Progenitor cell of endocrine pancreas (in vitro differentiated cells): ENCODE data around the gene TSC22D2. TPM values are rescaled to one million over a fixed set of nuclear protein-coding genes. Genes with fewer than 3 reads are reported as not detected.

Experiments
- DNase-seq: peaks from one replicate; pipeline ENCODE4 v3.0.0; 2021; ENCODE audit warnings: low spot score; ENCODE audit not compliant: unreplicated experiment
- H3K27ac Mint-ChIP-seq: 2 replicates; pipeline ENCODE4 v1.8.0; 2021; ENCODE audit warnings: mild to moderate bottlenecking, moderate library complexity, mixed read lengths
- H3K27me3 Mint-ChIP-seq: 2 replicates; pipeline ENCODE4 v1.8.0; 2021; ENCODE audit warnings: mixed read lengths
- H3K36me3 Mint-ChIP-seq: 2 replicates; pipeline ENCODE4 v1.8.0; 2022; ENCODE audit warnings: mixed read lengths; ENCODE audit not compliant: insufficient read depth
- H3K4me1 Mint-ChIP-seq: 2 replicates; pipeline ENCODE4 v1.8.0; 2021; ENCODE audit warnings: low read depth, mixed read lengths
- H3K4me3 Mint-ChIP-seq: 2 replicates; pipeline ENCODE4 v1.8.0; 2021; ENCODE audit warnings: low read depth, mild to moderate bottlenecking, moderate library complexity, mixed read lengths
- H3K9me3 Mint-ChIP-seq: 2 replicates; pipeline ENCODE4 v1.8.0; 2021; ENCODE audit warnings: low read depth, mixed read lengths
- total RNA-seq: library from RNA; stranded (reverse); gene quantifications from 2 replicates; pipeline ENCODE4 v1.2.1, GENCODE V29; 2021
- TF ChIP-seq, protein P1 (sequence below): fragments of 200-600 bp; sonication (generic); IDR thresholded peaks from one replicate; pipeline ENCODE4 v1.5.0; 2021; ENCODE audit warnings: antibody characterized with exemption, mild to moderate bottlenecking; ENCODE audit not compliant: unreplicated experiment

The TSC22D2 gene
- total RNA-seq, 1 donor from 2014 or later, result 31.9 TPM

DNA sequence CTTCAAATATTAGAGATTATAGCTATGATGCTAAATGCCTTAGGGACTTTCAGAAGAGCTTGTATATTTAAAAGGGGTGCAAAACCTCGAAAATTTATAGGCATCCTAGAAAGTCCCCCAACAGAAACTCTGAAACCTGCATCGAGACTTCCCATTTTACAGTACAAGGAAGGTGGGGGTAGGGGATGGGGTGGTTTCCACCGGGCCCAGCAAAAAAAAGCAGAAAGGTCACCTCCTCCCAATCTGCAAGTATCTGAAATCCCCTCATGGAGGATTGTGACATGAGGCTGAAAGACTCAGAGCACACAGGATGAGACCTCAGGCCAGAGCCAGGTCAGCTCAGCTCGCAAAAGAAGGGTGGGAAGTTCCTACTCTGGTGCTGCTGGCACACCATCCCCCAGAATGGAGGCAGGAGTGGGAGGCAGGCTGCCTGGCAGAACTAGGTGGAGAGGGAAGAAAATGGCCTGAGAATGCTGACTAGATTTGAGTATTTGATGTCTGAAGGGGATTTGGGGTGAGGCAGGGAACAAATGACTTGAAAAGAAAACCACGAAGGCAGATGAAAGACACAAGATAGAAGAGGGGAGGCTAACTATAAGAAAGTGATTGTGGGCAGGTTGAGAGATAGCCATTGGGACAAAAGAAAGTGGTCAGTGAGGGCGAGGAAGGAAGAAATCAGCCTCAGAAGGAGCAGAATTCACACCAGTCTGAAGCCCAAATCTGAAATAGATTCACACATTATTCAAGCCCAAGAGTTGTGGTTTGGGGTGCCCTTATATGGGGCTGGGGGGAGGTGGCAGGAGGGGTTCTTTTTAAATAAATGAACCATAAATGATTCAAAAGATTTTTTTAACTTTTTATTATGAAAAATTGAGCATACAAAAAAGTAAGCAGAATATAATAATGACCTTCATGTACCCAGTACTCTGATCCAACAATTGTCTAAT, 22.5 kb upstream of the TSC22D2 start:
- Mint-ChIP-seq H3K36me3 (no peaks in the 10 kb centered on the region), H3K4me3 (no peak overlapping the region), H3K27ac (no peak overlapping the region), H3K27me3 (peaks cover 11% of the 10 kb centered on the region), H3K4me1 (peaks cover 5% of the 10 kb centered on the region), H3K9me3 (no peaks in the 10 kb centered on the region)
- DNase-seq, result no peak
- TF ChIP-seq, protein P1, sequence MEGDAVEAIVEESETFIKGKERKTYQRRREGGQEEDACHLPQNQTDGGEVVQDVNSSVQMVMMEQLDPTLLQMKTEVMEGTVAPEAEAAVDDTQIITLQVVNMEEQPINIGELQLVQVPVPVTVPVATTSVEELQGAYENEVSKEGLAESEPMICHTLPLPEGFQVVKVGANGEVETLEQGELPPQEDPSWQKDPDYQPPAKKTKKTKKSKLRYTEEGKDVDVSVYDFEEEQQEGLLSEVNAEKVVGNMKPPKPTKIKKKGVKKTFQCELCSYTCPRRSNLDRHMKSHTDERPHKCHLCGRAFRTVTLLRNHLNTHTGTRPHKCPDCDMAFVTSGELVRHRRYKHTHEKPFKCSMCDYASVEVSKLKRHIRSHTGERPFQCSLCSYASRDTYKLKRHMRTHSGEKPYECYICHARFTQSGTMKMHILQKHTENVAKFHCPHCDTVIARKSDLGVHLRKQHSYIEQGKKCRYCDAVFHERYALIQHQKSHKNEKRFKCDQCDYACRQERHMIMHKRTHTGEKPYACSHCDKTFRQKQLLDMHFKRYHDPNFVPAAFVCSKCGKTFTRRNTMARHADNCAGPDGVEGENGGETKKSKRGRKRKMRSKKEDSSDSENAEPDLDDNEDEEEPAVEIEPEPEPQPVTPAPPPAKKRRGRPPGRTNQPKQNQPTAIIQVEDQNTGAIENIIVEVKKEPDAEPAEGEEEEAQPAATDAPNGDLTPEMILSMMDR, result no peak

DNA sequence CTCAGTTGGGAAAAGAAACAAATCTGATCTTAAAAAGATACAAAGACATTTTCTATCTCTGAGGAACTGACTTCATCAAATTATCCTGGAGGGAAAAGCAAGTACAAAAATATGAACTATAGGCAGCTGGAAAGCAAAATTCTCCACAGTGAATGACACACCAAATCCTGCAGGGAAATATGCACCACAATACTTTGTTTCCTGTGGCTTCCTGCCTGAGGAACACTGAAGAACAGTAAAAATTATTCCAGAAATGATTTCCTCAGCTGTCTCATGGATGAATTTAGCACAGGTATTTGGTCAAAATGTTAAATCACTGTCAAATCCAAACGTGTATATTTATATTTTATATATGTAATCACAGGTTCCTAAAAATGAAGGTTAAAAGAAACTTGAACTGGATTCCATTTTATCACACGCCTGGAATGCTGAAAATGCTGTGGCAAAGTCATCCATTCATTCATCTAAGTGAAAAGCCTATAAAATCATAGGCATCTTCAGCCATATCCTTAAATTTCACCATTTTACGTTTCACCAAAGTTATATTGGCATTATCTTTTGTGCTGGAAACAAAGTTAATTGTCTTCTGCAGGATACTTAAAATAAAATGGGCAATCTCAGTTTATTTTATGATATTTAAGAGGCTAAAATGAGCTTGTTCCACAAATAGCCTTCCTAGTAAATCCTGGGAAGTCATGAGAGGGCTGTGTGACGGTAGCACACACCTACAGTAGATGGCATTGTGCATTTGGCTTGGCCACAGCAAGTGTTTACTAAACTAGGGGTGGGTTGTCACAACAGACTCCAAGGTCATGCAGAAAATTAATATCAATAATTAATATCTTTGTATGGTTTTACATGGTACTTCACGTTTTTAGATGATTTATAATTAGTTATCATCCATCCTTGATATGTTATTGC, 19.3 kb upstream of the TSC22D2 start:
- Mint-ChIP-seq H3K4me3 (no peak overlapping the region), H3K36me3 (no peaks in the 10 kb centered on the region), H3K4me1 (peaks cover 5% of the 10 kb centered on the region), H3K27ac (no peak overlapping the region), H3K27me3 (peaks cover 11% of the 10 kb centered on the region), H3K9me3 (no peaks in the 10 kb centered on the region)
- TF ChIP-seq, protein P1, result no peak
- no peak for DNase-seq

DNA sequence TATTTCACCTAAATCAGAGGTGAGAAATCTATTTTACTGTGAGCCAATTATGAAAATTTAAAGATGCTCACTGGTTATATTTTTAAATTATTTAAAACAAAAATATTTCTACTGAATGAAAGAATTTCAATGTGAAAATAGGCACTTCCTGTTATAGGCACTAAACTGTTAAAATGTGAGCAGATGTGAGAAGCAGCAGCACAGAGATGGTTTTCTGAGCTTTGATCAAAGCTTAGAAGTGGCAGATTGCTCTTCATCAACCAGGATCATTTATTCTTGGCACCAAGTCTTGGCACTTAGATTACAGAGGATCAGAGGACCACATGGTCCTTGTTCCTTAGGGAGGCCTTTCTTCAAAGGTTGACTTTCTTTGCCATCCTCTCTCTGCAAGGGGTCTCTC, 18.0 kb upstream of the TSC22D2 start:
- no peak for DNase-seq
- Mint-ChIP-seq H3K27me3 (peaks cover 4% of the 10 kb centered on the region), H3K4me1 (no peaks in the 10 kb centered on the region), H3K27ac (no peak overlapping the region), H3K9me3 (no peaks in the 10 kb centered on the region), H3K36me3 (no peaks in the 10 kb centered on the region), H3K4me3 (no peak overlapping the region)
- TF ChIP-seq, protein P1, result no peak

DNA sequence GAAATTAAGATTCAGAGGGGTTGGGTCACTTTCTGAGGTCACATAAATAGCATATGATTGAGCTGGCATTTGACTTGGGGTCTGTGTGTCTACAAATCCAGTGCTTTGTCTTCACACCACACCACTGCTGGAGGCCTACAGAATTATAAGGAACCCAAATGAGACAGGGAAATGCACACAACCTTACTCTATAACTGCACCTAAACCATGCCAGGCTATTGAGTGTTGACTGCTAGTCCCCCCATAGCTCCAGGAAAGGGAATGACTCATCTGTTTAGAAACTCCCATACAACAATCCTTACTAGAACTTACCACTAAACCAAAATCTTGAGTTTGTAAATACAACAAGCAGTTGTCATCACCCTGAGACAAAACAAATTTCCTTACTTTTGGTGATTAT, 16.9 kb upstream of the TSC22D2 start:
- DNase-seq, result no peak
- Mint-ChIP-seq H3K36me3 (no peaks in the 10 kb centered on the region), H3K27ac (no peak overlapping the region), H3K4me3 (no peak overlapping the region), H3K9me3 (no peaks in the 10 kb centered on the region), H3K4me1 (peaks cover 2% of the 10 kb centered on the region), H3K27me3 (no peaks in the 10 kb centered on the region)
- TF ChIP-seq, protein P1, result no peak

DNA sequence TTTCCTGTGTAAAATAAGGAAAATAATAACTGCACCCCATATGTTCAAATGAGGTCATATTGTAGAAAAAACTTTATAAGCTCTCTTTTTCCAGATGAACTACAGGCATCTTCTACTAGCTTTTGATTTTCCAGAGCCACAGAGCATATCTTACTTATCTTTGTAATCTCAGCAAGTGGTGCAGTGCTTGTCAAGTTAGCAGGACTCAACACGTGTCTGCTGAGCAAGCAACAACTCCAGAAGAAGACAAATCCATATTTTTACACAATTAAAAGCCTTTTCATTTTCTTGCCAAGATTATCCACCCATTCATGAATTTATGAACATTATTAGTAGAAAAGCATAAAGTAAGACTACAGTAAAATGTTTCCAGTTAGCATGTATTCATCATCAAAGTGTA, 14.4 kb upstream of the TSC22D2 start:
- Mint-ChIP-seq H3K9me3 (no peaks in the 10 kb centered on the region), H3K4me1 (peaks cover 2% of the 10 kb centered on the region), H3K4me3 (no peak overlapping the region), H3K27me3 (no peaks in the 10 kb centered on the region), H3K36me3 (no peaks in the 10 kb centered on the region), H3K27ac (no peak overlapping the region)
- TF ChIP-seq, protein P1, result no peak
- no peak for DNase-seq
